ENCODE results near the gene SIT1.

SIT1 gene

GRCh38 chr9:35609820-35610163 lies 40.9 kb downstream of the SIT1 start:
- DNase-seq (ENCODE audit: insufficient read length, low spot score) (no peak), FAIRE-seq (no peak)

GRCh38 chr9:35609001-35609819 lies 41.5 kb downstream of the SIT1 start:
- DNase-seq (ENCODE audit: insufficient read length, low spot score) (no peak), FAIRE-seq (no peak)

DNA sequence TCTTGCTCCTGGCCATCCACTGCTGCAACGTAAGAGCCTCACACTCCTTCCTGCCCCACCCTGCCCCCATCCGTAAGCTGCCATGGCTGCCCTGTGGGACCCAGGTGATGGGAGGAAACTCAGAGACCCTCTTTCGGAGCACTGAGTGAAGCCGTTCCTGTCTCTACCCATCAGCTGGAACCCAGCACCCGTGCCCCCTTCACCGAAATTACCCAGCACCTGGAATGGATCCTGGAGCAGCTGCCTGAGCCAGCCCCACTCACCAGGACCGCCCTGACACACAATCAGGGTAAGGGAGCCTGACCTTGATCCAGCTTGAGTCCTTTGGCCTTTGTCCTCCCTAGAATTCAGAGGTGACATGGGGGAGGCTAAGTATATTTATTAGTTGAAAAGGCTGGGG lies 42.5 kb downstream of the SIT1 start:
- FAIRE-seq (no peak), DNase-seq (ENCODE audit: insufficient read length, low spot score) (no peak)

DNA sequence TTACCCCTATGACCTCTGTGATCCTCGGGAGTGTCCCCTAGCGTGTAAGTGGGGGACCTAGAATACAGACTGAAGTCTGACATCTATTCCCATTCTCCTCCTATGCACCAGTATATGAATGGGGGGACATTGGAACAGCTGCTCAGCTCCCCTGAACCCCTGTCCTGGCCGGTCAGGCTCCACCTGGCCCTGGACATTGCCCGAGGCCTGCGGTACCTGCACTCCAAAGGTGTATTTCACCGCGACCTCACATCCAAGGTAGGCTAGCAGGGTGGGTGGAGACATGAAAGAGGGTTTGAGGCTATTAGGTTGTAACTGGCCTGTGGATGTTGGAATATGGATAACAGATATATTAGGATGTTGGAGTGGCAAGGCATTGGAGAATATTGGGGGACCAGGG lies 44.0 kb downstream of the SIT1 start:
- DNase-seq (ENCODE audit: insufficient read length, low spot score) = no peak
- FAIRE-seq = no peak

DNA sequence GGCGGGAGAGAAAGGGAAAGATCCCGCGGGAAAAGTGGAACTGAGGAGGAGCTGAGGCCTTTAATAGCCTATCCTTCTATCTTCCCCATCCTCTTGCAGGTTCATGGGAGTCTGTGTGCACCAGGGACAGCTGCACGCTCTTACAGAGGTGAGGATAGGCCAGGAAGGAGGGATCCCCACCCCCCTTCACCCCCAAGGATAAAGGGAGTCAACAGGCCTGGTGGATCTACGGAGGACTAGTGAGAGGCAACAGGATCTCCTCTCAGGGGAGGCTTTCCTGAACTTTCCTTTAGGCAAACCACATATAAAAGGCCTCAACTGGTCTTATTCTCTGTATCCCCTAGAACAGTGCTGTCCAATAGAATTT lies 44.6 kb downstream of the SIT1 start:
- FAIRE-seq = no peak
- no peak for DNase-seq (ENCODE audit: insufficient read length, low spot score)

GRCh38 chr9:35605351-35606137 lies 45.2 kb downstream of the SIT1 start:
- peak; percentile 57 for DNase-seq (ENCODE audit: insufficient read length, low spot score)

DNA sequence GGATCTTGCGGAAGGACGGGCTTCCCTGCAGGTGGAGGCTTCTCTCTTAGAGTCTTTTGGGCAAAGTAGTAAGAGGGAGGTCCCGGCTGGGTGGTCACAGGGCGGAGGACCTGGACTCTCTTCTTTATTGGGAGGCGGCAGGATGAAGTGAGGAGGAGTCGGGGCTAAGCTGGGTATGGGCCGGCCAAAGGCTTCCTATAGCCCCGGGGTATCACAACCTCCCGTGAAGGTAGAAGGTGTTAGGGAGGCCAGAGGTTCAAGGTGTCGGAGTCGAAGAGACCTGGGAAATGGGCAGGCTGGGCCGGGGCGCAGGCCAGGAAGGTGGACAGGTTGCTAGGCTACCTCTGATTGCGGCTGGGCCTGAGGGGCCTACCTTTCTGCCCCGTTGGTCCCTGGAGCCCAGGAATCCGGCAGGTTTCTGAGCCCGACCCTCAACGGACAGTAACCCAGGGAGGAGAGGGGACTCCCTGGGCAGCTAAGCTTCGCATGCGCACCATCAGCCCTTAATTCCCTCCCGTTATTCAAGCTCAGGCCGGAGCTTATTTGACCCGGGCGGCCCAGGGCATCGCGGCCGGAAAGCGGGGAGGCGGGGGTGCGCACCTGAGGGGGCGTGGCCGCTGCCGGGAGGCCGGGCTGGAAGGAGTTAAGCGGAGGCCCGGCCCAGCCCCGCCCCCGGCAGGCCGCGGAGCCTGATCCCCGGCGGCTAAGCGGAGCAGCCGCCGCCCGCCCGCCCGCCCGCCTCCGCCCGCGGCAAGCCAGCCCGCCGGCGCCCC lies 46.0 kb downstream of the SIT1 start, which contains the start of gene TESK1:
Gene TESK1 (plus strand): TSS at position 685 of the 773 bp plus-strand sequence. CDS start 358 bp downstream, outside the sequence.
- DNase-seq (ENCODE audit: insufficient read length, low spot score) (peak; percentile 95), FAIRE-seq (peak; percentile 57)

More at GRCh38 chr9:35605351-35606137, 45.2 kb downstream of the SIT1 start:
- no peak for FAIRE-seq

DNA sequence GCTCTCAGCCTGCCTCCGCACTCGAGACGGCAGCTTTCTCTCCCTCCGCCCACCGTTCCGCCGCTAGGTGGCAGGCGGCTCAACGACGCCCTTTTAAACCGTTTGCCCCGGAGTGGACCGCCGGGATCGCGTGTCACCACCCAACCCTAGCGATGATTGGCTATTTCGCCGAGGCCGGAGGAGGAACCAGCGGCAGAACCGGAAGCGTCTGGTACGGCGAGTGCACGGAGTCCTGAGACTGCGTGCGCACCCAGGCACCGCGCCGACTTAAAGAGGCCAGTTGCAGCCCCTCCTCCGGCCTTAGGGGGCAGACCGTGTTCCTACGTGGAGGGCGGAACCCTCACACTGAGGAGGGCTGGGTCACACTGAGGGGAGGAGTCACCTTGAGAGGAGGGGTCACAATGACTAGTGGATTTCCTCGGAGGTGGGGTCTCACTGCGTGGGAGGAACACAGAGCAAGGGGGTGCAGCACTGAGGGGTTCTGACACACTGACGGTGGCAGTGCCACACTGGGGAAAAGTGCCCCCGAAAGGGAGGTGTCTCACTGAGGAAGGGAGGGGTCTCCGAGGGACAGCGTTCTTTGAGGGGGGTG lies 46.6 kb downstream of the SIT1 start:
- peak; percentile 99 for FAIRE-seq
- peak; percentile 98 for DNase-seq (ENCODE audit: insufficient read length, low spot score)

- DNase-seq (ENCODE audit: insufficient read length, low spot score) = no peak
These were observed 47.2 kb downstream of the SIT1 start for GRCh38 chr9:35603506-35603985.

DNA sequence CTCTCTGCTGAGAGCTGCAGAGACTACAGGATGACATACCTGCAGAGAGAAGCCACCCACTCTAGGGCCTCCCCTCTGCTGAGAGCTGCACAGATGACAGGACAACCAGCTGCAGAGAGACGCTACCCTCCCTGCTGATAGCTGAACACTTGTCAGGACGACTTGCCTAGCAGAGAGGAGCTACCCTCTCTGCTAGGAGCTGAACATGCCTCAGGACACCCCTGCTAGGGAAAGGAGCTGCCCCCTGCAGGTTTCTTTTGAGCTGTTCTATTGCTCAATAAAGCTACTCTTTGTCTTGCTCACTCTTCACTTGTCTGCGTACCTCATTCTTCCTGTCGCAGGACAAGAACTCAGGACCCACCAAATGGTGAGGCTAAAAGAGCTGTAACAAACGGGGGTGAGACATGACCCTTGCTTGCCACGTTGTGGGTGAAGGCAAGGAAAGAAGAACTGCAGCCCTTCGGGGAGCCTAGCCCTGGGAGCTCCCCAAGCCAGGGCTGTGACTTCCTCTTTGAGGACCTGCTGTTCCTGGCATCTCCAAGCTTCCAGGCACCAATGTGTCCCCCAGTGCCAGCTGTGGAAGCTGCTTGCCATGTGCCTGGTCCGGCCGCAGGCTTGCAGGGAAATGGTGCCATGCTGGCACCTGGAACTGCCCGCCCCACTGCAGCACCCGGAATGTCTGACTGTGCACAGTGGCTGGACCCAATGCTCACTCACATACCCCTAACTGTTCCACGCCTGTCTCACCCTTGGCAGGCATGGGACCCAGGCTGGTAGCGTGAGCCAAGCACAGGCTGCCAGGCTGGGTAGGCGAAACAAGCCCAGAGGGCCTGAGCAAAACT lies 50.7 kb downstream of the SIT1 start:
- no peak for DNase-seq (ENCODE audit: insufficient read length, low spot score)
- no peak for FAIRE-seq

More at GRCh38 chr9:35603506-35603985, 47.2 kb downstream of the SIT1 start:
- no peak for FAIRE-seq

Data from GM19239 (cell line).